ENCODE data around the gene SLC41A3. TPM values are rescaled to one million over a fixed set of nuclear protein-coding genes. Genes with fewer than 3 reads are reported as not detected.
A peak's percentile ranks its signal among the peaks of the same experiment; 100 is the strongest.
"Not testable (repeated sequence)": the region's sequence is repeated elsewhere in the genome, so short reads cannot be mapped to it uniquely, and the experiment has no call there.

SLC41A3 gene
- total RNA-seq, 1 experiment from 2014 or later, result 53.9 TPM

GRCh38 chr3:126107203-126107939, 23.4 kb upstream of the SLC41A3 start:
- no peak for DNase-seq (ENCODE audit: low read depth)

GRCh38 chr3:126106336-126107202, 22.6 kb upstream of the SLC41A3 start:
- no peak for DNase-seq (ENCODE audit: low read depth)

DNA sequence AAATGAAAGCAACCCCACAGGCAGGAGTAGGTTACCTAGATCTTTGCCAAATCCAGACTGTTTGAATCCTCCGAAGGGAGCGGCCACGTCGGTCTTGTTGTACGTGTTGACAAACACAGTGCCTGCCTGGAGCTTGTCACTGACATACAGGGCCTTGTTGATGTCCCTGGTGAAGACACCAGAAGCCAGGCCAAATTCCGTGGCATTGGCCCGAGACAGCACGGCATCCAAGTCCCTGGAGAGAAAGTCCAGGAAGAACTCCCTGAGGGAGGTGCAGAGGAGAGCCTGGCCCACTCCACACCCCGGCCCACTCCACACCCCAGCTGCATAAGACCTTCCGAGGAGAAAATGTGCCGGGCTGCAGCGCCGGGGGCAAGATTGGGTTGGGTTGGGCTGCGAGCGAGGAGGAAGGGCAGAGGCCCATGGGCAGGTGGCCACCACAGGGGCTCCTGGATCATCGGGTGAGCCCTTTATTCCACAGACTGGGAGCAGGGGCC, 21.8 kb upstream of the SLC41A3 start:
- DNase-seq (ENCODE audit: low read depth), result no peak

GRCh38 chr3:126104742-126105605, 21.1 kb upstream of the SLC41A3 start:
- DNase-seq (ENCODE audit: low read depth), result no peak

DNA sequence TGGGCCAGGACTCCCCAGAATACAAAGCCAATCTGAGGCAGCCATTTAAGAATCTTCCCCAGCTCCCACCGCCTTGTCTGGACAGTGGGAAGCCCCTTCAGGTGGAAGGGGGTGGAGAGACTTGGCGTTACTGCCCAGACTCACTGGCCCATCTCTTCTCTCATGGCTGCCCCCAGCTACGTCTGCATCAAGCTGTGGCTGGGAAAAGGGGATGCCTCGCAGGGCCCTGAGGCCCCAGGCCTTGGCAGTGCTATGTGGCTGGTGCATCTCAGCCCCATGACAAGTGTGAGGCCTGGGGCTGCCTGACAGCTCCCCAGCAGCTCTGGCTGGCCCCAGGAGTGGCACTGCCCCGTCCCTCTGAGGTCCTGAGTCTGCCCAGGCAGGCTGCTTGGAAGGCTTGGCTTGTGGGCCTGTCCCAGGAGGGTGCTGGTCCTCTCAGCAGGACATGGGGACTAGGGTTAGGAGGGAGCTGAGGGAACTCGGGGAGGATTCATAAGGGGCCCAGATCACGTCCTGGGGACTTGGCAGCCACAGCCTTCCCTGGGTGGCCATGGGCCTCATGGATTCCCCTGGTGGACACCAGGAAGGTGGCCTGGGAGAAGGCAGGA, 20.2 kb upstream of the SLC41A3 start:
- DNase-seq (ENCODE audit: low read depth), result no peak

GRCh38 chr3:126103121-126104027, 19.4 kb upstream of the SLC41A3 start:
- no peak for DNase-seq (ENCODE audit: low read depth)

DNA sequence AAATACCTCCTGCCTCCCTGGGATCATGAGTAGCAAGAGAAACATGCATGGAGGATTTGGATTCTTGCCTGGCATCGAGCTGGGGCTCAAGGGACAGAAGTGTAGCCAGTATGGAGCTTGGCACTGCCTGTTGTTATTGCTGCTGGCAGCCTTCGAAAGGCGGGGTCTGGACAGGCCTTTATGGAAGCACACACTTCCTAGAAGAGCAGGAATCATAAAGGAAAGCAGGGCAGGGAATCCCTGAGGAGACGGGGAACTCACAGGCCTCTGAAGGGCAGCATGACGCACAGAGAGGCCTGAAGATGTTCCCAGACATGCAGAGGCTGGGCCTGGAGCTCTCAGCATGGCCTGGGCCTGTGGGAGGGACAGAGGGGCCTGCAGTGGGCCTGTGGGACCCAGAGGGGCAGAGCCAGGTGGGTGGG, 18.6 kb upstream of the SLC41A3 start:
- no peak for DNase-seq (ENCODE audit: low read depth)

DNA sequence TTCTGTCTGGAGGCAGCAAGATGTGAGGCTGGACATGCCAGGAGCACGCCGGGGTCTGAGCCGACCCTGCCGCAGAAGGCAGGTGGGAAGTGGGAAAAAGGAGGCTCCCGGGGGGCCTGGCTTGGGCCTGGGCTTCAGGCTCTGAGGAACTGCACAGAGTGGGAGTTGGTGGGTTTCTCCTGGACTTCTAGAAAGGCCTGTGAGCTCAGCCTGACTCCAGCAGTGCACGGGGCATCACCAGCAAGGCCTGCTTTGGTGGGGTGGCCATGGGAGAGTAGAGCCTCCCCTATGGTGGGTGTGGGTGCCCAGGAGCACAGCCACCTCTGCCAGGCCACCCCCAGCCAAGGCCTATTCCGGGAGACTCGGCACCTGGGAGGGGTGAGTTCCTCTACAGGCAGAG, 18.1 kb upstream of the SLC41A3 start:
- DNase-seq (ENCODE audit: low read depth), result no peak

- no peak for DNase-seq (ENCODE audit: low read depth)
Observed at GRCh38 chr3:126101521-126101982, 17.6 kb upstream of the SLC41A3 start.

DNA sequence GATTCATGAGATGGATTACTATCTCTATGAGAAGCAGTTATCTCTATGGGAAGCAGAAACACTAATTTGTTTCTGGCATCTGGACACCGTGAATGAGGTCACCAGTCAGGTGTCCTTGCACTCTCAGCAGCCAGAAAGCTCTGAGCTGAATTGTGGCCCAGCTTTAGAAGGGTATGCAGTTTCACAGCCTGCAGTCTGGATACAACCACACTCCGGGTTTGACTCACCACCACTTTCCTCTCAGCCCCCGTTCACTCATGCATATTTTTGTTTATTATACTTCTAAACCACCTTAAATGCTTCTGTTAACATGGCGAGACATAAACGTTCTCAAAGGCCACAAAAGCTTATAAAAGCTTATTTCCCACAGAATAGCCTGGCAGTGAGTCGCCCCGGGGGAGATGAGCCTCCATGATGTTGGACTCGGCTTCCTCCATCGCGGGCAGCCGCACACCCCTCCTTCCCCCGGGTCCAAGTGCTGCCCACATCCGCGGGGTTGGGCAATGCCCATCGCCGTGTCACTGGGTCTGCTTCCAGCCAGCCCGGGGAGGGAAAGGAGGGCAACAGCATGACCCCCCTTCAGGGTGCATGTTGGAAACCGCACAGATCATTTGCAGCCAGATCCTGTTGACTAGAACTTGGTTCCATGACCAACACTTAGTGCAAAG, 16.8 kb upstream of the SLC41A3 start:
- peak; percentile 74 for DNase-seq (ENCODE audit: low read depth)

GRCh38 chr3:126100269-126100633, 16.3 kb upstream of the SLC41A3 start:
- DNase-seq (ENCODE audit: low read depth), result no peak

DNA sequence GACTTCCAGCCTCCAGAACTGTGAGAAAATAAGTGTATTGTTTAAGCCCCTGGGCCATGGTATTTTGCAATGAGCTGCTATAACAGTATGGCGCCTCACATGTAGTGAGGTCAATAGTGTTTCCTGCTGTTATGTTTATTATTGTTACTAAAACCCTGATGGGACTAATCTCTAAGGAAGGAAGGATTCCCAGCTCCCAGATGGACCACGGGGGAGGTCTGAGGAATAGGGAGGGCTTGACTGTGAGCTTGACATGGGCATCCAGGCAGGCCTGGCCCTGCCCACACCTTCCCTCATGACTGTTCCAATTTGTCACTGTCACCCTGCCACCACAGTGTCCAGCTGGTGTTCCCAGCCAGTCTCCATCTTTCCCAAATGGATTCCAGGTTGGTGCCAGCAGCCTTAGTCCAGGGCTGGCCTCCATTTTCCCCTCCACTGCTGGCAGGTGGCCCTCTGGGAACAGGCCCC, 14.5 kb upstream of the SLC41A3 start:
- DNase-seq (ENCODE audit: low read depth), result no peak

DNA sequence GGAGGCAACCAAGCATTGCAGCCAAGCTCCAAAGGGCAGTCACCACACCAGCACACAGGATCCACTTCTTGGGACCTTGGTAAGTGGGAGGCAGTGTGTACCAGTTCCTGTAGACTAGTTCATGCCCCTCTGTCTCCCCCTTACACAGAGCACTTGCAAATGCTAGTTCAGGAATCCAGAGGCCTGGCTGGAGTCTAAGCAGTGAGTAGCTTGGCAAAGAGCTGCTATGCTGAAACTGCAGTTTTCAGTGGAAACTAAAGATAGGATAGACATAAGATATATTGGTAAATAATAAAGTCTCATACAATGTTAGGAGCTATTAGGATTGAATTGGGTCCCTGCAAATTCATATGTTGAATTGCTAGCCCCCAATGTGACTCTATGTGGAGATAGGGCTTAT, 13.9 kb upstream of the SLC41A3 start:
- no peak for DNase-seq (ENCODE audit: low read depth)

- not testable (repeated sequence) for DNase-seq (ENCODE audit: low read depth)
Observed at GRCh38 chr3:126096274-126096673, 12.3 kb upstream of the SLC41A3 start.

DNA sequence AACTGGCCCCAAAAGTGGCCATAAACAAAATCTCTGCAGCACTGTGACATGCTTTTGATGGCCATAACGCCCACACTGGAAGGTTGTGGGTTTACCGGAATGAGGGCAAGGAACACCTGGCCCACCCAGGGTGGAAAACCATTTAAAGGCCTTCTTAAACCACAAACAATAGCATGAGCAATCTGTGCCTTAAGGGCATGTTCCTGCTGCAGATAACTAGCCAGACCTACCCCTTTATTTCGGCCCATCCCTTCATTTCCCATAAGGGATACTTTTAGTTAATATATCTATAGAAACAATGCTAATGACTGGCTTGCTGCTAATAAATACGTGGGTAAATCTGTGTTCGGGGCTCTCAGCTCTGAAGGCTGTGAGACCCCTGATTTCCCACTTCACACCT, 8.2 kb upstream of the SLC41A3 start:
- not testable (repeated sequence) for DNase-seq (ENCODE audit: low read depth)

- DNase-seq (ENCODE audit: low read depth), result no peak
Observed at GRCh38 chr3:126087552-126088175, 3.7 kb upstream of the SLC41A3 start.

DNA sequence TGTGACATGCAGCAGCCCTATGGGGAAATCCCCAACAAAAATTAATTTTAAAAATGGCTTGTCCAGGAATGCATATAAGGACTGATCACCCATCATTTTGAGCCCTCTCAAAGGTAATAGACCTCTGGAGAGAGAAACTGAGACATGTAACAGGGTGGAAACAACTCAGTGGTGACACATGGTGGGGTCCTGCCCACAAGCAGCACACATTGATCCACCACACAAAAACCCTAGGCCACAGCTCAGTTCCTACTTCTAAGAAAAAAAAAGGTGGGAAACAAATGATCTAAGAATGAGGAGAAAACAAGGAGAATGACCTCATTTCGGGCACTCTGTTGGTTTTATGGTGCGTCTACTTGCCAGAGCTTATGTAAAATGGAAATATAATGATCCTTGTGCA, 1.9 kb upstream of the SLC41A3 start:
- no peak for DNase-seq (ENCODE audit: low read depth)

- no peak for DNase-seq (ENCODE audit: low read depth)
Observed at GRCh38 chr3:126085276-126085675, 1.4 kb upstream of the SLC41A3 start.

DNA sequence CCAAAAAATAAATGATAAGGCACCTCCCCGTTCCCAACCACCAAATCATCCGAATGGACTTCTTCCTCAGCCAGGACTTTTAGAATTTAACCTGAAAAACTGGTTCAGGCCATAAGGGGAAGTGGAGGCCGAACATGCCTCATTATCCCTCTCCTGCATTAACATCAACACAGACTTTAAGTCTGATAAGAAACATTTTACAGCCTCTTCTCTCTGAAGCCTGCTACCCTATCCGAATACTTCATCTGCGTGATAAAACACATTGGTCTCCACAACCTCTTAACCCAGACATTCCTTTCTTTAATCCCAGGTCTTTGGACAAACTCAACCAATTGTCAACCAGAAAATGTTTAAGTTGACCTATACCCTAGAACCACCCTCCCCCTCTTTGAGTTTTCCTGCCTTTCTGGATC, 850 bp upstream of the SLC41A3 start:
- no peak for DNase-seq (ENCODE audit: low read depth)
